Loucy (cell line): ENCODE results near the gene PTCH1.

Experiments used
- H2AFZ ChIP-seq: fragments of 200-600 bp; sonication (generic); 2 replicates; pipeline ENCODE4 v1.6.0; 2016; ENCODE audit warnings: antibody characterized with exemption, mild to moderate bottlenecking, low read length, moderate library complexity
- H3F3A ChIP-seq: fragments of 200-600 bp; 2 replicates; pipeline ENCODE4 v1.6.0; 2016; ENCODE audit warnings: antibody characterized with exemption, low read depth, mild to moderate bottlenecking
- H3K27me3 ChIP-seq: fragments of 200-600 bp; sonication (generic); 2 replicates; pipeline ENCODE4 v1.6.1; 2014; ENCODE audit warnings: low read length, mild to moderate bottlenecking; ENCODE audit not compliant: insufficient read depth, poor library complexity, severe bottlenecking
- H3K36me3 ChIP-seq: fragments of 200-600 bp; sonication (generic); 2 replicates; pipeline ENCODE4 v1.6.1; 2016; ENCODE audit warnings: low read length; ENCODE audit not compliant: insufficient read depth
- H3K4me1 ChIP-seq: fragments of 200-600 bp; sonication (generic); 2 replicates; pipeline ENCODE4 v1.5.1; 2014; ENCODE audit warnings: low read length, mild to moderate bottlenecking; ENCODE audit not compliant: insufficient read depth, poor library complexity, severe bottlenecking
- H3K4me2 ChIP-seq: fragments of 200-600 bp; sonication (generic); 2 replicates; pipeline ENCODE4 v1.6.0; 2014; ENCODE audit warnings: antibody characterized with exemption, low read length, low read depth, mild to moderate bottlenecking; ENCODE audit not compliant: poor library complexity, severe bottlenecking
- H3K4me3 ChIP-seq: fragments of 200-600 bp; sonication (generic); 2 replicates; pipeline ENCODE4 v1.5.1; 2014; ENCODE audit warnings: low read length, mild to moderate bottlenecking, mixed read lengths; ENCODE audit not compliant: poor library complexity, severe bottlenecking
- H3K79me2 ChIP-seq: fragments of 200-600 bp; sonication (generic); 2 replicates; pipeline ENCODE4 v1.6.1; 2014; ENCODE audit warnings: low read length; ENCODE audit not compliant: insufficient read depth
- H3K9ac ChIP-seq: fragments of 200-600 bp; sonication (generic); 2 replicates; pipeline ENCODE4 v1.6.0; 2014; ENCODE audit warnings: mild to moderate bottlenecking, low read depth, low read length, moderate library complexity; ENCODE audit not compliant: poor library complexity, severe bottlenecking
- H3K9me2 ChIP-seq: fragments of 200-600 bp; sonication (generic); replicated peaks from 2 replicates; pipeline ENCODE4 v1.6.1; 2016; ENCODE audit warnings: low read depth, low read length, mixed read lengths
- H3K9me3 ChIP-seq: fragments of 200-600 bp; sonication (generic); 2 replicates; pipeline ENCODE4 v1.6.1; 2014; ENCODE audit warnings: mild to moderate bottlenecking, antibody characterized with exemption, low read length, low read depth; ENCODE audit not compliant: insufficient read depth
- H4K20me1 ChIP-seq: fragments of 200-600 bp; sonication (generic); 2 replicates; pipeline ENCODE4 v1.6.0; 2014; ENCODE audit warnings: antibody characterized with exemption, low read length, mild to moderate bottlenecking; ENCODE audit not compliant: insufficient read depth, poor library complexity, severe bottlenecking
- CTCF ChIP-seq: fragments of 200-600 bp; sonication (generic); conservative IDR thresholded peaks from 2 replicates; pipeline ENCODE4 v1.5.1; 2014; ENCODE audit warnings: mild to moderate bottlenecking, antibody characterized with exemption, low read length
- EZH2phosphoT487 ChIP-seq: fragments of 200-600 bp; IDR thresholded peaks from 2 replicates; pipeline ENCODE4 v1.6.1; 2018; ENCODE audit warnings: antibody characterized with exemption, mild to moderate bottlenecking, moderate library complexity, borderline replicate concordance

Gene PTCH1

GRCh38 chr9:95495529-95495928 is 21.2 kb downstream of the PTCH1 start:
- no peaks in the 10 kb centered on the region for H3K9me2 ChIP-seq
- TF ChIP-seq EZH2phosphoT487 (no peak), CTCF (no peak)
- H3K79me2 ChIP-seq, result peaks cover 8% of the 10 kb centered on the region; the same call in 1 of the 2 replicates
- H3K4me3 ChIP-seq, result peak overlapping the region; percentile 75
- peaks cover 44% of the 10 kb centered on the region for H3K4me1 ChIP-seq
- peaks cover 11% of the 10 kb centered on the region; the same call in 1 of the 2 replicates for H3F3A ChIP-seq
- H3K36me3 ChIP-seq, result no peaks in the 10 kb centered on the region
- H4K20me1 ChIP-seq, result no peaks in the 10 kb centered on the region
- H3K9ac ChIP-seq, result peak overlapping the region; percentile 79
- no peaks in the 10 kb centered on the region for H3K27me3 ChIP-seq
- no peak overlapping the region for H2AFZ ChIP-seq
- no peaks in the 10 kb centered on the region for H3K9me3 ChIP-seq
- peak overlapping the region; percentile 99 for H3K4me2 ChIP-seq

GRCh38 chr9:95494416-95495371 is 22.1 kb downstream of the PTCH1 start:
- H3K9ac ChIP-seq, result peak overlapping the region; percentile 79
- no peaks in the 10 kb centered on the region for H3K36me3 ChIP-seq
- H3K79me2 ChIP-seq, result peaks cover 8% of the 10 kb centered on the region; the same call in 1 of the 2 replicates
- peaks cover 44% of the 10 kb centered on the region for H3K4me1 ChIP-seq
- H2AFZ ChIP-seq, result peak overlapping the region; percentile 76
- no peaks in the 10 kb centered on the region for H3K9me3 ChIP-seq
- peak overlapping the region; percentile 75 for H3K4me3 ChIP-seq
- TF ChIP-seq EZH2phosphoT487 (no peak), CTCF (no peak)
- peaks cover 11% of the 10 kb centered on the region; the same call in 1 of the 2 replicates for H3F3A ChIP-seq
- peak overlapping the region; percentile 99 for H3K4me2 ChIP-seq
- no peaks in the 10 kb centered on the region for H4K20me1 ChIP-seq
- H3K9me2 ChIP-seq, result no peaks in the 10 kb centered on the region
- no peaks in the 10 kb centered on the region for H3K27me3 ChIP-seq

- H3K4me3 ChIP-seq, result peak overlapping the region; percentile 75
- peak overlapping the region; percentile 99 for H3K4me2 ChIP-seq
- H3K9ac ChIP-seq, result peak overlapping the region; percentile 79
- H3K36me3 ChIP-seq, result no peaks in the 10 kb centered on the region
- H3K27me3 ChIP-seq, result no peaks in the 10 kb centered on the region
- no peaks in the 10 kb centered on the region for H3K9me3 ChIP-seq
- H2AFZ ChIP-seq, result peak overlapping the region; percentile 76
- TF ChIP-seq CTCF, result no peak
- no peak for TF ChIP-seq EZH2phosphoT487
- no peaks in the 10 kb centered on the region for H3K9me2 ChIP-seq
- H3K4me1 ChIP-seq, result peaks cover 40% of the 10 kb centered on the region
- peaks cover 11% of the 10 kb centered on the region; the same call in 1 of the 2 replicates for H3F3A ChIP-seq
- peaks cover 8% of the 10 kb centered on the region; the same call in 1 of the 2 replicates for H3K79me2 ChIP-seq
- H4K20me1 ChIP-seq, result no peaks in the 10 kb centered on the region
Observed at GRCh38 chr9:95494022-95494415, 22.8 kb downstream of the PTCH1 start.
